Measurements from ENCODE around the gene YBX2. TPM values are rescaled to one million over a fixed set of nuclear protein-coding genes. Genes with fewer than 3 reads are reported as not detected.
"Not testable (repeated sequence)": the region's sequence is repeated elsewhere in the genome, so short reads cannot be mapped to it uniquely, and the experiment has no call there.

Gene YBX2
- polyA plus RNA-seq, 12 donors: 0.41 to 6.7 (median 2.3) TPM; not detected in 1

GRCh38 chr17:7246779-7247178, 47.7 kb downstream of the YBX2 start:
- no peak for DNase-seq

- DNase-seq: not testable (repeated sequence)
Observed at GRCh38 chr17:7243838-7244237, 50.6 kb downstream of the YBX2 start.

- no peak for DNase-seq
Observed at GRCh38 chr17:7243453-7243729, 51.0 kb downstream of the YBX2 start.

GRCh38 chr17:7242717-7243452, 51.6 kb downstream of the YBX2 start:
- peak; percentile 98 for DNase-seq

DNA sequence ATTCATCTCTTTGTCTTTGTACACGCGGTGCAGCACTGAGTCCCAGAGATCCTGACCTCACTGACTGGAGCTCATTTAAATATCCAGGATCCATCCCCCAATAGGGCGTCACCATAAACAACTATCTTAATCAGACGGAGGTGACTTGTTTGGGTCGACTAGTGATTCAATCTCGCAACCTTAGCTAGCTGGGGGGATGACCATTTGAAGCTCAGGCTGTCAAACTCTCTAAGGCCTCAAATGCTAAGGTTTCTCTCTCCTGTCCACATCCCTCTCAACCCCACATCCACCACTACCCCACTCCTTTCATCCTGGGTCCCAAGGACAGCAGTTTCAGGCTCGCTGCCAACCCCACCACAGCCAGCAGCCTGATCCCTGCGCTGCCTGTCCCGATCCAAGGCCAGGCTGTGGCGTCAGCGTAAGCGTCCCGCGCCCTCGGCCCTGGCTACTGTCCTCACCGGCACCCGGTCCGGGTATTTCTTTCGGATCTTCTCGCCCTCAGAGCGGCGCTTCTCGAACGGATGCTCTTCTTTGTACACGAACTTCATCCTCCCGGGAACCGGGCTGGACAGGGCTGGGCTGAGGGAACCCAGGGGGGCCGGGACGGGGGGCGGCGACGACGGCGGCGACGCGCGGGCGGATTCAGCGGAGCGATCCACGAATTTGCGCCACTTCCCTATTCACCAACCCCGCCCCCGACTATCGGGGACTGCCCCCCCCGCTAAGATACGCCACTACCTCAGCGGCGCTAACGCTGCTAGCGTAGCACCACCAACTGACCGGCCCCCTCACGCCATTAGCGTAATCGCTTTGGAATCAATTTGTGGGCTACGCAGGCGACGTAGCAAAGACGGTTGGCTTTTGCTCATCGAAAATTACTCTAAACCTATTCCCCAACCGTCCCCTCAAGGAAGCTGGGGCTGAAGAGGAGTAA, 52.4 kb downstream of the YBX2 start, which contains the start of gene GABARAP:
Gene GABARAP, minus strand, starts transcription at position 667 of the 934 bp plus-strand sequence. Its CDS starts 119 bp downstream, at position 548.
- DNase-seq: peak; percentile 99

DNA sequence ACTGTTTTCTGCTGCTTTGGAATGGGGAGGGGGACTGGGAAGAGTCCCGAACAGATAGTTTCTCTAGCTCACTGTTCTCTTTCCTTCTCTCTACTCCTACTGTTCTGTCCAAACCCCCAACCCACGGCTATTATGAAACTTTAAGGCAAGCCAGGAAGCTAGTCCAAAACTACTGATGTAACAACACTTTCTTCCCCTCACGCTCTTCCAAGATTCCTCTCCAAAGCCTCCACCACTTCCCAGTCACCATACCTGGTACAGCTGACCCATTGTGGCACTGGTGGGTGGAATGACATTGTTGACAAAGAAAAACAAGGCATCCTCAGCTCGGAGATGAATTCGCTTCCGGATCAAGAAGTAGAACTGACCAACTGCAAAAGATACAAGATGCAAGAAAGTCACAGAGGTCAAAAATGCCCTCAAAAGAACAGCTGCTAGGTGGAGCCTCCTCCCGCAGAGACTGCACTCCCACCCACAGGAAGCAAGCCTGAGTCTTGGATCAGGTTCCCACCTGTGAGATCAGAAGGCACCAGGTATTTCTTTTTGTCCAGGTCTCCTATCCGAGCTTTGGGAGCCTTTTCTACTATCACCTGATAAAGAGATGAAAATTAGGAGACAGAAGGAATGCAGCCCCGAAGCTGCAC, 53.2 kb downstream of the YBX2 start:
- DNase-seq: no peak

- DNase-seq: no peak
Observed at GRCh38 chr17:7240375-7240774, 54.1 kb downstream of the YBX2 start.

DNA sequence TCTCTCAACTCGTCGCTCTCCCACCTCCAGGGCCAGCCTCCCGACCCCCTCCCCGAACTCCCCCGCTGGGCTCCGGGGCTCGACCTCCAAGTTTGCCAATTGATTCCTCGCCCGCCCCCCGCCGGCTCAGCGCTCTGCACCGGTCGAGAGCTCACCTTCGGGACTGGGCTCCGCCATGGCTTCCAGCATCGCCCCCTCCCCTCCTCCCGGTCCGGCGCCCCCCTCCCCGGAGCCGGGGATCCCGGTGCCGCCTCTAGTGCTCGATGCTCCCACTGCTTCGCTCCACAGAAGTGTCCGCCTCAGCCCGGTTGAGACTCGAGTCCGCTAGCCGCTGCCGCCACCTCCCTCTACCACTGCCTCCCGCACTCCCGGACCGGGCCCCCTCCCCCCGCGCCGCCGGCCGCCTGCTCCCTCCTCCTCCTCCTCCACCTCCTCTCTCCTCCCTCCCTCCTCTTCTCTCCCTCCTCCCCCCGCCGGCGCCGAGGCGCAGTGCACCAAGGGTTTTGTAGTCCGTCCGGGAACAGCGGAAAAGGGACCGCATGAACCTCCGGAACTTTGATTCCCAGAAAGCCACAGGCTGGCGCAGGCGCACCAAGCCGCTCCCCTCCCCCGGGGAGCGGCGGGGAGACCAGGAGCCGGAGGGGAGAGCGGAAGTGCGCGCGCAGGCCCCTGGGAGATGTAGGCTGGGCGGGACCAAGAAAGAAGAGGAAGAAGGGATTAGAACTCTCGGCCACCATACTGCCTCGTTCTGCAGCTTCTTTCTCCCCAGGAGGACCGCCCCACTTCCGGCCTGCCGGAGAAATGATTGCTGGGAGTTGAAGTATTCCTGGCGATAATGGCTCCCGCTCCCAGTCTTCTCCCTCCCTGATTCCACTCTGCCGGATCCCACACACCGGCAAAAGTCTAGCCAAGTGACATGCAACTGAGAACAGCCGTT, 55.1 kb downstream of the YBX2 start, which contains the start of gene PHF23:
Gene PHF23, minus strand, starts transcription at position 367 of the 937 bp plus-strand sequence. Its CDS starts 178 bp downstream, at position 189.
- peak; percentile 100 for DNase-seq

GRCh38 chr17:7238420-7239090, 55.9 kb downstream of the YBX2 start:
- no peak for DNase-seq

Other genes with a start within 250 kb of the YBX2 start
- gene CLEC10A, start 214.4 kb downstream of the YBX2 start, polyA plus RNA-seq (ENCODE audit: insufficient read length in 12 of 12): 1 to 10 TPM in 10 of 12 donors, not detected in 2; 1.1 to 4.4 (median 1.5) TPM
- gene ASGR2, start 179.8 kb downstream of the YBX2 start, polyA plus RNA-seq (ENCODE audit: insufficient read length in 12 of 12): 1 to 10 TPM in 2 of 12 donors, under 1 TPM in 8, not detected in 2; 0.12 to 1.9 (median 0.33) TPM
- gene ASGR1, start 115.3 kb downstream of the YBX2 start, polyA plus RNA-seq (ENCODE audit: insufficient read length in 12 of 12): 1 to 10 TPM in 10 of 12 donors, not detected in 2; 1.4 to 10.0 (median 2.2) TPM
- gene DLG4, start 74.8 kb downstream of the YBX2 start, polyA plus RNA-seq (ENCODE audit: insufficient read length in 12 of 12): 10 to 100 TPM in 11 of 12 donors, not detected in 1; 14.8 to 47.6 (median 19.5) TPM
- 100 to 1,000 TPM in 11 of 12 donors, not detected in 1; 217 to 359 (median 236) TPM for gene ACADVL, start 74.7 kb downstream of the YBX2 start, polyA plus RNA-seq (ENCODE audit: insufficient read length in 12 of 12)
- gene DVL2, start 60.1 kb downstream of the YBX2 start, polyA plus RNA-seq (ENCODE audit: insufficient read length in 12 of 12): 10 to 100 TPM in 11 of 12 donors, not detected in 1; 26.7 to 49.0 (median 33.7) TPM
- gene PHF23, start 55.2 kb downstream of the YBX2 start, polyA plus RNA-seq (ENCODE audit: insufficient read length in 12 of 12): 10 to 100 TPM in 11 of 12 donors, not detected in 1; 22.6 to 56.9 (median 33.3) TPM
- gene GABARAP, start 52.2 kb downstream of the YBX2 start, polyA plus RNA-seq (ENCODE audit: insufficient read length in 12 of 12): 100 to 1,000 TPM in 11 of 12 donors, not detected in 1; 201 to 913 (median 299) TPM
- gene CTDNEP1, start 42.9 kb downstream of the YBX2 start, polyA plus RNA-seq (ENCODE audit: insufficient read length in 12 of 12): 100 to 1,000 TPM in 11 of 12 donors, not detected in 1; 152 to 205 (median 181) TPM
- gene ELP5, start 42.4 kb downstream of the YBX2 start, polyA plus RNA-seq (ENCODE audit: insufficient read length in 12 of 12): 10 to 100 TPM in 11 of 12 donors, not detected in 1; 32.1 to 70.1 (median 38.0) TPM
- gene CLDN7, start 32.2 kb downstream of the YBX2 start, polyA plus RNA-seq (ENCODE audit: insufficient read length in 12 of 12): 10 to 100 TPM in 1 of 12 donors, 1 to 10 TPM in 7, under 1 TPM in 3, not detected in 1; 0.32 to 39.4 (median 1.1) TPM
- gene SLC2A4, start 12.9 kb downstream of the YBX2 start, polyA plus RNA-seq (ENCODE audit: insufficient read length in 12 of 12): 10 to 100 TPM in 10 of 12 donors, 1 to 10 TPM in 1, not detected in 1; 6.9 to 49.0 (median 19.5) TPM
- 100 to 1,000 TPM; 199 to 437 (median 272) TPM for gene EIF5A, start 13.0 kb upstream of the YBX2 start, polyA plus RNA-seq (ENCODE audit: insufficient read length in 12 of 12)
- 100 to 1,000 TPM in 1 of 12 donors, 10 to 100 TPM in 10, not detected in 1; 56.0 to 125 (median 60.5) TPM for gene GPS2, start 20.7 kb upstream of the YBX2 start, polyA plus RNA-seq (ENCODE audit: insufficient read length in 12 of 12)
- gene NEURL4, start 34.7 kb upstream of the YBX2 start, polyA plus RNA-seq (ENCODE audit: insufficient read length in 12 of 12): 10 to 100 TPM in 11 of 12 donors, not detected in 1; 12.7 to 24.9 (median 17.4) TPM
- 10 to 100 TPM in 3 of 12 donors, 1 to 10 TPM in 8, not detected in 1; 2.8 to 17.4 (median 8.1) TPM for gene ACAP1, start 41.9 kb upstream of the YBX2 start, polyA plus RNA-seq (ENCODE audit: insufficient read length in 12 of 12)
- 1 to 10 TPM in 11 of 12 donors, not detected in 1; 5.0 to 9.0 (median 6.6) TPM for gene KCTD11, start 57.5 kb upstream of the YBX2 start, polyA plus RNA-seq (ENCODE audit: insufficient read length in 12 of 12)
- gene TMEM95, start 60.5 kb upstream of the YBX2 start, polyA plus RNA-seq (ENCODE audit: insufficient read length in 12 of 12): not detected
- gene TNK1, start 86.5 kb upstream of the YBX2 start, polyA plus RNA-seq (ENCODE audit: insufficient read length in 12 of 12): 1 to 10 TPM in 2 of 12 donors, under 1 TPM in 8, not detected in 2; 0.15 to 3.8 (median 0.47) TPM
- 10 to 100 TPM in 11 of 12 donors, not detected in 1; 19.8 to 52.1 (median 23.2) TPM for gene PLSCR3, start 99.9 kb upstream of the YBX2 start, polyA plus RNA-seq (ENCODE audit: insufficient read length in 12 of 12)
- 10 to 100 TPM in 11 of 12 donors, not detected in 1; 45.1 to 67.7 (median 49.8) TPM for gene TMEM256, start 109.5 kb upstream of the YBX2 start, polyA plus RNA-seq (ENCODE audit: insufficient read length in 12 of 12)
- 10 to 100 TPM in 11 of 12 donors, not detected in 1; 17.0 to 37.6 (median 24.5) TPM for gene NLGN2, start 113.2 kb upstream of the YBX2 start, polyA plus RNA-seq (ENCODE audit: insufficient read length in 12 of 12)
- gene SPEM1, start 125.7 kb upstream of the YBX2 start, polyA plus RNA-seq (ENCODE audit: insufficient read length in 12 of 12): not detected
- not detected for gene SPEM2, start 131.0 kb upstream of the YBX2 start, polyA plus RNA-seq (ENCODE audit: insufficient read length in 12 of 12)
- not detected for gene SPEM3, start 134.2 kb upstream of the YBX2 start, polyA plus RNA-seq (ENCODE audit: insufficient read length in 12 of 12)
- gene TMEM102, start 140.8 kb upstream of the YBX2 start, polyA plus RNA-seq (ENCODE audit: insufficient read length in 12 of 12): 1 to 10 TPM in 3 of 12 donors, under 1 TPM in 7, not detected in 2; 0.62 to 2.2 (median 0.86) TPM
- 10 to 100 TPM in 1 of 12 donors, 1 to 10 TPM in 9, under 1 TPM in 1, not detected in 1; 0.97 to 15.9 (median 2.4) TPM for gene FGF11, start 144.9 kb upstream of the YBX2 start, polyA plus RNA-seq (ENCODE audit: insufficient read length in 12 of 12)
- 10 to 100 TPM in 11 of 12 donors, not detected in 1; 35.1 to 91.7 (median 79.7) TPM for gene CHRNB1, start 150.4 kb upstream of the YBX2 start, polyA plus RNA-seq (ENCODE audit: insufficient read length in 12 of 12)
- gene ZBTB4, start 185.0 kb upstream of the YBX2 start, polyA plus RNA-seq (ENCODE audit: insufficient read length in 12 of 12): 10 to 100 TPM in 11 of 12 donors, not detected in 1; 20.6 to 54.7 (median 24.4) TPM
- under 1 TPM in 9 of 12 donors, not detected in 3; 0.08 to 0.65 (median 0.29) TPM for gene SLC35G6, start 186.8 kb upstream of the YBX2 start, polyA plus RNA-seq (ENCODE audit: insufficient read length in 12 of 12)
- gene POLR2A, start 189.7 kb upstream of the YBX2 start, polyA plus RNA-seq (ENCODE audit: insufficient read length in 12 of 12): 100 to 1,000 TPM in 2 of 12 donors, 10 to 100 TPM in 10; 42.7 to 443 (median 60.3) TPM

All from muscle of arm (tissue), 12 donors.